NCI-H2196 (cell line): ENCODE measurements around the gene PMP22.
"Not testable (repeated sequence)": the region's sequence is repeated elsewhere in the genome, so short reads cannot be mapped to it uniquely, and the experiment has no call there.

ENCODE experiments used
- DNase-seq: peaks from one replicate; lab custom pipeline; 2025; ENCODE audit not compliant: unreplicated experiment; lab: John Stamatoyannopoulos, UW

The PMP22 gene

GRCh38 chr17:15216481-15216880 lies 48.6 kb downstream of the PMP22 start:
- no peak for DNase-seq

GRCh38 chr17:15213381-15214087 lies 51.6 kb downstream of the PMP22 start:
- DNase-seq, result no peak

GRCh38 chr17:15210247-15210646 lies 54.9 kb downstream of the PMP22 start:
- no peak for DNase-seq

GRCh38 chr17:15203062-15203461 lies 62.1 kb downstream of the PMP22 start:
- DNase-seq, result not testable (repeated sequence)

- not testable (repeated sequence) for DNase-seq
Measured at GRCh38 chr17:15200574-15200973, 64.6 kb downstream of the PMP22 start.

- DNase-seq, result no peak
Measured at GRCh38 chr17:15197229-15197628, 67.9 kb downstream of the PMP22 start.

- DNase-seq, result no peak
Measured at GRCh38 chr17:15194859-15195277, 70.3 kb downstream of the PMP22 start.

- no peak for DNase-seq
Measured at GRCh38 chr17:15185625-15185991, 79.5 kb downstream of the PMP22 start.

GRCh38 chr17:15184872-15185624 lies 80.1 kb downstream of the PMP22 start:
- no peak for DNase-seq

GRCh38 chr17:15181816-15182215 lies 83.3 kb downstream of the PMP22 start:
- no peak for DNase-seq

GRCh38 chr17:15181333-15181732 lies 83.8 kb downstream of the PMP22 start:
- no peak for DNase-seq

- DNase-seq, result no peak
Measured at GRCh38 chr17:15180121-15180561, 85.0 kb downstream of the PMP22 start.
